ENCODE measurements around the gene CACNA1S. TPM values are rescaled to one million over a fixed set of nuclear protein-coding genes. Genes with fewer than 3 reads are reported as not detected.

Gene CACNA1S
- total RNA-seq, 1 donor from 2014 or later = not detected

- H3K9me3 ChIP-seq (replicated peaks) = no peaks in the 10 kb centered on the region
- no peak overlapping the region for H3K4me3 ChIP-seq
- no peak for TF ChIP-seq CTCF (IDR thresholded peaks at IDR 0.05; ENCODE audit: borderline replicate concordance)
- no peaks in the 10 kb centered on the region for H3K36me3 ChIP-seq
- H3K27ac ChIP-seq (replicated peaks) = no peak overlapping the region
- H3K4me1 ChIP-seq = peaks cover 24% of the 10 kb centered on the region
- peak; percentile 33 for DNase-seq
- peaks cover 77% of the 10 kb centered on the region for H3K27me3 ChIP-seq (ENCODE audit: low read depth)
- intact Hi-C loops (cut with micrococcal nuclease) = no loop called here
Observed at GRCh38 chr1:201016211-201016651, 96.0 kb downstream of the CACNA1S start.

- H3K27me3 ChIP-seq (ENCODE audit: low read depth) = peaks cover 79% of the 10 kb centered on the region
- H3K4me3 ChIP-seq = no peak overlapping the region
- DNase-seq = no peak
- peaks cover 24% of the 10 kb centered on the region for H3K4me1 ChIP-seq
- no peaks in the 10 kb centered on the region for H3K9me3 ChIP-seq (replicated peaks)
- intact Hi-C loops (cut with micrococcal nuclease) = no loop called here
- no peak overlapping the region for H3K27ac ChIP-seq (replicated peaks)
- no peak for TF ChIP-seq CTCF (IDR thresholded peaks at IDR 0.05; ENCODE audit: borderline replicate concordance)
- no peaks in the 10 kb centered on the region for H3K36me3 ChIP-seq
Observed at GRCh38 chr1:201015551-201016091, 96.6 kb downstream of the CACNA1S start.

- no peak for TF ChIP-seq CTCF (IDR thresholded peaks at IDR 0.05; ENCODE audit: borderline replicate concordance)
- intact Hi-C loops (cut with micrococcal nuclease) = no loop called here
- H3K4me1 ChIP-seq = peaks cover 24% of the 10 kb centered on the region
- H3K9me3 ChIP-seq (replicated peaks) = no peaks in the 10 kb centered on the region
- no peaks in the 10 kb centered on the region for H3K36me3 ChIP-seq
- no peak overlapping the region for H3K4me3 ChIP-seq
- DNase-seq = no peak
- no peak overlapping the region for H3K27ac ChIP-seq (replicated peaks)
- H3K27me3 ChIP-seq (ENCODE audit: low read depth) = peaks cover 87% of the 10 kb centered on the region
Observed at GRCh38 chr1:201014816-201015200, 97.4 kb downstream of the CACNA1S start.

GRCh38 chr1:201013991-201014815 is 98.0 kb downstream of the CACNA1S start:
- no peak for TF ChIP-seq CTCF (IDR thresholded peaks at IDR 0.05; ENCODE audit: borderline replicate concordance)
- no peak for DNase-seq
- no peak overlapping the region for H3K27ac ChIP-seq (replicated peaks)
- H3K4me3 ChIP-seq = peak overlapping the region; percentile 11
- H3K36me3 ChIP-seq = no peaks in the 10 kb centered on the region
- intact Hi-C loops (cut with micrococcal nuclease) = no loop called here
- H3K27me3 ChIP-seq (ENCODE audit: low read depth) = peaks cover 93% of the 10 kb centered on the region
- H3K9me3 ChIP-seq (replicated peaks) = no peaks in the 10 kb centered on the region
- H3K4me1 ChIP-seq = peaks cover 24% of the 10 kb centered on the region

GRCh38 chr1:201013031-201013485 is 99.2 kb downstream of the CACNA1S start:
- no peak for DNase-seq
- intact Hi-C loops (cut with micrococcal nuclease) = no loop called here
- H3K4me3 ChIP-seq = no peak overlapping the region
- H3K27me3 ChIP-seq (ENCODE audit: low read depth) = peaks cover 98% of the 10 kb centered on the region
- H3K9me3 ChIP-seq (replicated peaks) = no peaks in the 10 kb centered on the region
- peaks cover 24% of the 10 kb centered on the region for H3K4me1 ChIP-seq
- no peak for TF ChIP-seq CTCF (IDR thresholded peaks at IDR 0.05; ENCODE audit: borderline replicate concordance)
- no peak overlapping the region for H3K27ac ChIP-seq (replicated peaks)
- H3K36me3 ChIP-seq = no peaks in the 10 kb centered on the region
